Endothelial cell of umbilical vein (primary cell): Measurements from ENCODE around the gene THOP1. TPM values are rescaled to one million over a fixed set of nuclear protein-coding genes. Genes with fewer than 3 reads are reported as not detected.

Experiments
- BruUV-seq: library from RNA; stranded (reverse); fragments of 400-500 nt; replicated peaks from 2 replicates; lab custom pipeline; 2021; lab: Mats Ljungman, UMichigan
- CTCF ChIA-PET: fragments of 300-600, 350-600 bp; sonication (Branson Sonifier 250); formaldehyde crosslinking; loops from one replicate; lab custom pipeline; 2021; ENCODE audit warnings: antibody characterized with exemption, inconsistent platforms; lab: Charles Lee
- POLR2A ChIA-PET: fragments of 300-600, 350-600 bp; sonication (Branson Sonifier 250); formaldehyde crosslinking; loops from one replicate; lab custom pipeline; 2021; ENCODE audit warnings: antibody characterized with exemption, inconsistent platforms; lab: Charles Lee
- DNase-seq: peaks from one replicate; pipeline ENCODE4 v3.0.0-alpha.2; 2011; ENCODE audit warnings: low read depth, low spot score
- FAIRE-seq: peaks from 2 replicates; lab custom pipeline; 2011; peaks lifted over from hg19 to GRCh38; lab: Jason Lieb, UNC
- H2AFZ ChIP-seq: 2 replicates; pipeline ENCODE4 v1.6.0; 2012; ENCODE audit warnings: low read depth, low read length, control low read depth, inconsistent platforms
- H3K27ac ChIP-seq: 2 replicates; pipeline ENCODE4 v1.5.1; 2011; ENCODE audit warnings: low read depth, mild to moderate bottlenecking, control low read depth, low read length, moderate library complexity; ENCODE audit not compliant: insufficient read depth
- H3K27me3 ChIP-seq, 2 experiments: 2 replicates each; pipeline versions ENCODE4 v1.6.0 to v1.6.1; 2011; ENCODE audit warnings: low read length in 2 of 2, mixed read lengths in 1 of 2; ENCODE audit not compliant: control insufficient read depth in 2 of 2, insufficient read depth in 2 of 2
- H3K36me3 ChIP-seq, 2 experiments: 2 replicates in 1 of 2; 3 replicates in 1 of 2; pipeline ENCODE4 v1.5.1; 2011; ENCODE audit warnings: low read length in 2 of 2, mild to moderate bottlenecking in 1 of 2, moderate library complexity in 1 of 2; ENCODE audit not compliant: control insufficient read depth in 2 of 2, insufficient read depth in 2 of 2; ENCODE audit errors: extremely low read depth in 1 of 2
- H3K4me1 ChIP-seq: 3 replicates; pipeline ENCODE4 v1.5.1; 2011; ENCODE audit warnings: mild to moderate bottlenecking, low read length; ENCODE audit not compliant: control insufficient read depth, insufficient read depth; ENCODE audit errors: extremely low read depth
- H3K4me2 ChIP-seq: 2 replicates; pipeline ENCODE4 v1.6.1; 2011; ENCODE audit warnings: low read length, control low read depth, mixed read lengths; ENCODE audit not compliant: insufficient read depth
- H3K4me3 ChIP-seq, 3 experiments: fragments of 200-600 bp in 1 of 3; sonication (generic), shearing (Covaris generic) in 1 of 3; replicated peaks in 1 of 3; 2 replicates each; pipeline ENCODE4 v1.5.1; 2011 to 2016; ENCODE audit warnings: control low read depth in 3 of 3, low read length in 3 of 3, mild to moderate bottlenecking in 2 of 3, inconsistent platforms in 1 of 3, low read depth in 1 of 3, moderate library complexity in 1 of 3; ENCODE audit not compliant: insufficient read depth in 1 of 3
- H3K79me2 ChIP-seq: 2 replicates; pipeline ENCODE4 v1.6.0; 2012; ENCODE audit warnings: low read length, inconsistent platforms; ENCODE audit not compliant: control insufficient read depth, insufficient read depth
- H3K9ac ChIP-seq: replicated peaks from 2 replicates; pipeline ENCODE3; 2011; ENCODE audit warnings: low read length, control low read depth; ENCODE audit not compliant: insufficient read depth; ENCODE audit errors: extremely low read depth
- H3K9me1 ChIP-seq: replicated peaks from 3 replicates; pipeline ENCODE4 v1.6.0; 2011; ENCODE audit warnings: mild to moderate bottlenecking, low read length; ENCODE audit not compliant: control insufficient read depth, insufficient read depth; ENCODE audit errors: extremely low read depth
- H3K9me3 ChIP-seq: replicated peaks from 2 replicates; pipeline ENCODE4 v1.5.1; 2012; ENCODE audit warnings: low read length, inconsistent platforms; ENCODE audit not compliant: control insufficient read depth, insufficient read depth
- H4K20me1 ChIP-seq: replicated peaks from 2 replicates; pipeline ENCODE3; 2011; ENCODE audit warnings: mild to moderate bottlenecking, low read length; ENCODE audit not compliant: control insufficient read depth, insufficient read depth; ENCODE audit errors: extremely low read depth
- EZH2 ChIP-seq: IDR thresholded peaks from 2 replicates; pipeline ENCODE4 v1.6.1; 2012; ENCODE audit warnings: borderline replicate concordance, low read depth, mild to moderate bottlenecking, moderate library complexity, low read length, inconsistent platforms; ENCODE audit not compliant: severe bottlenecking
- FOS ChIP-seq: IDR thresholded peaks from 2 replicates; pipeline ENCODE4 v1.6.1; 2011; ENCODE audit warnings: mild to moderate bottlenecking, low read length, moderate library complexity, borderline replicate concordance; ENCODE audit not compliant: insufficient read depth
- GATA2 ChIP-seq: IDR thresholded peaks from 2 replicates; pipeline ENCODE4 v1.7.0; 2011; ENCODE audit warnings: low read depth, mild to moderate bottlenecking, moderate library complexity, mixed read lengths, low read length; ENCODE audit not compliant: insufficient read length, insufficient read depth
- JUN ChIP-seq: IDR thresholded peaks from 2 replicates; pipeline ENCODE4 v1.6.1; 2011; ENCODE audit warnings: borderline replicate concordance, low read depth; ENCODE audit not compliant: insufficient read length, insufficient read depth
- MYC ChIP-seq: IDR thresholded peaks from one replicate; pipeline ENCODE4 v1.6.1; 2011; ENCODE audit warnings: mild to moderate bottlenecking, low read depth, low read length
- POLR2A ChIP-seq: IDR thresholded peaks from 2 replicates; pipeline ENCODE4 v1.6.1; 2012; ENCODE audit warnings: low read depth, mild to moderate bottlenecking, control low read depth, low read length
- POLR2AphosphoS5 ChIP-seq: IDR thresholded peaks from 2 replicates; pipeline ENCODE4 v1.6.1; 2012; ENCODE audit warnings: low read depth, mild to moderate bottlenecking, control low read depth, low read length, moderate library complexity; ENCODE audit not compliant: insufficient read depth
- dilution Hi-C: fragments of 300-500 bp; cut with MboI; formaldehyde crosslinking; loops from one replicate; pipeline ENCODE4 v1.15.0; 2019; ENCODE audit warnings: low sequenced_read_pairs; ENCODE audit not compliant: extremely low pct_ligation_motif_present
- intact Hi-C: fragments of 100-400 bp; cut with micrococcal nuclease; formaldehyde crosslinking; loops from one replicate; pipeline ENCODE4 v1.10.0; 2022
- polyA plus RNA-seq, 4 experiments: library from polyadenylated mRNA; depleted of rRNA in 3 of 4; stranded (reverse) in 3 of 4; unstranded in 1 of 4; fragments of >200 nt; gene quantifications; 2 replicates each; pipeline versions ENCODE4 v1.2.1 to v1.2.3, GENCODE V29; 2011 to 2012; ENCODE audit warnings: missing spikeins in 1 of 4
- total RNA-seq: library from RNA; stranded (reverse); gene quantifications from 2 replicates; pipeline ENCODE4 v1.2.3, GENCODE V29; 2021
- TF ChIP-seq, protein P1 (sequence below), 2 donors: IDR thresholded peaks; 1 replicate in 1 of 2; 2 replicates in 1 of 2; pipeline ENCODE4 v1.5.1; 2011; ENCODE audit warnings: low read length in 2 of 2, mild to moderate bottlenecking in 2 of 2, moderate library complexity in 2 of 2, control low read depth in 1 of 2, inconsistent platforms in 1 of 2, low read depth in 1 of 2; ENCODE audit not compliant: insufficient read depth in 1 of 2; ENCODE audit errors: extremely low read depth in 1 of 2
- TF ChIP-seq, protein P2 (sequence below): IDR thresholded peaks from 2 replicates; pipeline ENCODE4 v1.6.1; 2011; ENCODE audit not compliant: insufficient read depth, insufficient read length

THOP1 gene
- total and polyA plus RNA-seq, 2 donors (not counting 3 experiments of a cell fraction or from before 2014, with no cell fraction given), result 88.0 to 115 TPM

DNA sequence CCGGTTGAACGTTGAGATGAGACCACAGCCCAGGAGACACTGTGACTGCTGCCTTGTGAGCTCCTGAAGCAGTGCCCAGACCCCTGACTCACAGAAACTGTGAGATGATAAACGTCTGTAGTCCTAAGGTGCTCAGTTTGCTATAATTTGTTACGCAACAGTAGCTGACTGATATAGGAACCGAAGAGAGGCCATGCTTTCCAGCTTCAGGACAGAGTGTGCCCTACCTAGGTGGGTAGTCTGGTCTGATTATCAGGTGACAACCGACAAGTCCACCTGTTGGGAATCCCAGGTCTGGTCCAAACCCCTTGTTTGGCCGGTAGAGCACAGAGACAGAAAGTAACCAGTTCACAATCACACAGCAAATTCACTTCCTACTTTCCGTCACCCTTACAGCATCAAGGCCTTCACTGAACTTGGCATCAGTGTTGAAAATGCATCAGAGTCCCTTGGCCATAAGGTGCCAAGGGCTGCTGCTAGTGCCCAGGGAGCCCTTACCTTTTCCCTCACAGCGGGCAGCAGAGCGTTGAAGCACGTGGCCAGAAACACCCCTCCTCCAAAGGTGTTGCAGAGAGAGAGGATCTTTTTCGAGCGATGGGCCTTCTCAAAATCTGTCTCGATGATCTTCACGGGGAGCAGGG is 48.6 kb upstream of the THOP1 start:
- no peaks in the 10 kb centered on the region for H4K20me1 ChIP-seq
- ChIA-PET CTCF (interaction anchor here (0.8 kb wide), 1 partner anchor 88 kb away, joined by 3 read pairs; no protein-coding TSS in a partner anchor), POLR2A (no interaction called here)
- no peaks in the 10 kb centered on the region for H3K9me1 ChIP-seq
- peaks cover 0 to 9% of the 10 kb centered on the region in 2 experiments for H3K36me3 ChIP-seq
- H3K4me3 ChIP-seq, result no peak overlapping the region
- intact Hi-C loops (no loop called here), dilution Hi-C loops (no loop called here)
- peaks cover 6% of the 10 kb centered on the region for H3K4me1 ChIP-seq
- no TSS peak for BruUV-seq
- H3K79me2 ChIP-seq, result peaks cover 5% of the 10 kb centered on the region
- TF ChIP-seq, protein P1, sequence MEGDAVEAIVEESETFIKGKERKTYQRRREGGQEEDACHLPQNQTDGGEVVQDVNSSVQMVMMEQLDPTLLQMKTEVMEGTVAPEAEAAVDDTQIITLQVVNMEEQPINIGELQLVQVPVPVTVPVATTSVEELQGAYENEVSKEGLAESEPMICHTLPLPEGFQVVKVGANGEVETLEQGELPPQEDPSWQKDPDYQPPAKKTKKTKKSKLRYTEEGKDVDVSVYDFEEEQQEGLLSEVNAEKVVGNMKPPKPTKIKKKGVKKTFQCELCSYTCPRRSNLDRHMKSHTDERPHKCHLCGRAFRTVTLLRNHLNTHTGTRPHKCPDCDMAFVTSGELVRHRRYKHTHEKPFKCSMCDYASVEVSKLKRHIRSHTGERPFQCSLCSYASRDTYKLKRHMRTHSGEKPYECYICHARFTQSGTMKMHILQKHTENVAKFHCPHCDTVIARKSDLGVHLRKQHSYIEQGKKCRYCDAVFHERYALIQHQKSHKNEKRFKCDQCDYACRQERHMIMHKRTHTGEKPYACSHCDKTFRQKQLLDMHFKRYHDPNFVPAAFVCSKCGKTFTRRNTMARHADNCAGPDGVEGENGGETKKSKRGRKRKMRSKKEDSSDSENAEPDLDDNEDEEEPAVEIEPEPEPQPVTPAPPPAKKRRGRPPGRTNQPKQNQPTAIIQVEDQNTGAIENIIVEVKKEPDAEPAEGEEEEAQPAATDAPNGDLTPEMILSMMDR (IDR thresholded peaks at IDR 0.05; ENCODE audit: extremely low read depth in 1 of 2, insufficient read depth in 1 of 2, low read depth in 1 of 2, low read length in 2 of 2), result no peak
- no peak for TF ChIP-seq FOS
- no peak for TF ChIP-seq EZH2
- TF ChIP-seq JUN, result no peak
- TF ChIP-seq POLR2A, result no peak
- TF ChIP-seq MYC, result no peak
- TF ChIP-seq GATA2, result no peak
- no peak for TF ChIP-seq POLR2AphosphoS5
- TF ChIP-seq, protein P2, sequence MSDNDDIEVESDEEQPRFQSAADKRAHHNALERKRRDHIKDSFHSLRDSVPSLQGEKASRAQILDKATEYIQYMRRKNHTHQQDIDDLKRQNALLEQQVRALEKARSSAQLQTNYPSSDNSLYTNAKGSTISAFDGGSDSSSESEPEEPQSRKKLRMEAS, result no peak
- H3K27ac ChIP-seq, result no peak overlapping the region
- H3K27me3 ChIP-seq, result no peaks in the 10 kb centered on the region
- H2AFZ ChIP-seq, result no peak overlapping the region
- no peaks in the 10 kb centered on the region for H3K9me3 ChIP-seq
- DNase-seq (no peak), FAIRE-seq (no peak)
- no peak overlapping the region for H3K9ac ChIP-seq
- no peak overlapping the region for H3K4me2 ChIP-seq
